ENCODE data around the gene SP5. TPM values are rescaled to one million over a fixed set of nuclear protein-coding genes. Genes with fewer than 3 reads are reported as not detected.

SP5 gene
- total and polyA plus RNA-seq, 2 of the 4 experiments (the other 2 are of a cell fraction) = not detected

DNA sequence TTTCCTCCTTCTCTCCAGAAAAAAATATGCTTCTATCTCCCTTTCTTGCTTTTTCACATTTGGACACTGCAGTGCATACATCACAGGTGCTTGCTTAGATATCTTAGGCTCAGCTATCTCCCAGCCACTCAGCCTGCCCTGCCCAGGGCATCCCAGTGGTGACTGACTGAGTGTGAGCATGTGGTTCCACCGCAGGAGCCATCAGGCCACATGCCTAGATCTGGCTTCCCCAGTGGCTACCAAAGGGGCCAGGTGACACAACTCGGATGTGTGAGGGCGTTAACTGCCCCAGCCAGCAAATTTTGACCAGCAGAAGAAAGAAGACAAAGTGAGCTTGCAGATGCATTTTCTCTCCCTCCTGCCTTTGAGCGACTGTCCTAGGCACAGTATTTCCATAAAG is 25.5 kb downstream of the SP5 start:
- H2AFZ ChIP-seq (replicated peaks; ENCODE audit: low read length, poor library complexity) = peak overlapping the region; percentile 46
- H3K9me3 ChIP-seq (ENCODE audit: control insufficient read depth, insufficient read depth, low read length) = no peaks in the 10 kb centered on the region
- H2BK120ac ChIP-seq (ENCODE audit: low read depth, low read length) = no peak overlapping the region
- H2AK9ac ChIP-seq (replicated peaks; ENCODE audit: low read depth, low read length, poor library complexity) = no peak overlapping the region
- no peak overlapping the region for H3K4me3 ChIP-seq (ENCODE audit: insufficient read depth, low read depth, low read length)
- H2BK15ac ChIP-seq (ENCODE audit: low read depth, low read length) = no peak overlapping the region
- in situ Hi-C loops (cut with MboI; ENCODE audit: low sequenced_read_pairs) = no loop called here
- H3K56ac ChIP-seq (ENCODE audit: extremely low read depth, insufficient read depth, low read length) = no peak overlapping the region
- H4K91ac ChIP-seq (ENCODE audit: insufficient read depth, low read depth, low read length) = no peak overlapping the region
- no peaks in the 10 kb centered on the region for H3K36me3 ChIP-seq (ENCODE audit: control insufficient read depth, insufficient read depth, low read length)
- DNase-seq = no peak
- no peaks in the 10 kb centered on the region for H3K27me3 ChIP-seq (ENCODE audit: control insufficient read depth, insufficient read depth, low read length)
- H3K79me1 ChIP-seq (ENCODE audit: low read depth in 1 of 2, low read length in 2 of 2) = no peaks in the 10 kb centered on the region
- H4K8ac ChIP-seq (ENCODE audit: low read depth in 2 of 2, low read length in 2 of 2) = no peak overlapping the region
- H3K4me2 ChIP-seq (ENCODE audit: low read depth, low read length) = no peak overlapping the region
- intact Hi-C loops (cut with micrococcal nuclease) = no loop called here
- H3K9ac ChIP-seq (ENCODE audit: low read depth, low read length) = no peak overlapping the region
- H3K27ac ChIP-seq (ENCODE audit: insufficient read depth, low read length) = no peak overlapping the region
- H2AK5ac ChIP-seq (ENCODE audit: low read depth, low read length) = no peak overlapping the region
- no peaks in the 10 kb centered on the region for H4K20me1 ChIP-seq (ENCODE audit: insufficient read depth, low read length)
- H3K23ac ChIP-seq (ENCODE audit: low read depth, low read length) = no peak overlapping the region
- ATAC-seq (ENCODE audit: low read depth) = no peak
- no peak overlapping the region for H3K4ac ChIP-seq (ENCODE audit: low read depth, low read length)
- TF ChIP-seq, protein P1, sequence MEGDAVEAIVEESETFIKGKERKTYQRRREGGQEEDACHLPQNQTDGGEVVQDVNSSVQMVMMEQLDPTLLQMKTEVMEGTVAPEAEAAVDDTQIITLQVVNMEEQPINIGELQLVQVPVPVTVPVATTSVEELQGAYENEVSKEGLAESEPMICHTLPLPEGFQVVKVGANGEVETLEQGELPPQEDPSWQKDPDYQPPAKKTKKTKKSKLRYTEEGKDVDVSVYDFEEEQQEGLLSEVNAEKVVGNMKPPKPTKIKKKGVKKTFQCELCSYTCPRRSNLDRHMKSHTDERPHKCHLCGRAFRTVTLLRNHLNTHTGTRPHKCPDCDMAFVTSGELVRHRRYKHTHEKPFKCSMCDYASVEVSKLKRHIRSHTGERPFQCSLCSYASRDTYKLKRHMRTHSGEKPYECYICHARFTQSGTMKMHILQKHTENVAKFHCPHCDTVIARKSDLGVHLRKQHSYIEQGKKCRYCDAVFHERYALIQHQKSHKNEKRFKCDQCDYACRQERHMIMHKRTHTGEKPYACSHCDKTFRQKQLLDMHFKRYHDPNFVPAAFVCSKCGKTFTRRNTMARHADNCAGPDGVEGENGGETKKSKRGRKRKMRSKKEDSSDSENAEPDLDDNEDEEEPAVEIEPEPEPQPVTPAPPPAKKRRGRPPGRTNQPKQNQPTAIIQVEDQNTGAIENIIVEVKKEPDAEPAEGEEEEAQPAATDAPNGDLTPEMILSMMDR (conservative IDR thresholded peaks at IDR 0.05; ENCODE audit: low read depth, low read length) = no peak
- TF ChIP-seq SMC3 (IDR thresholded peaks at IDR 0.05; ENCODE audit: low read depth, low read length) (no peak), CHD1 (IDR thresholded peaks at IDR 0.05; ENCODE audit: low read depth, low read length) (no peak), POLR2A (IDR thresholded peaks at IDR 0.05; ENCODE audit: low read depth, low read length) (no peak), BHLHE40 (IDR thresholded peaks at IDR 0.05; ENCODE audit: low read depth, low read length) (no peak), MAFK (IDR thresholded peaks at IDR 0.05; ENCODE audit: low read depth, low read length) (no peak), FOS (IDR thresholded peaks at IDR 0.05; ENCODE audit: low read depth, low read length) (no peak), NFE2L2 (IDR thresholded peaks at IDR 0.05; ENCODE audit: low read depth, low read length) (no peak), RAD21 (IDR thresholded peaks at IDR 0.05; ENCODE audit: low read length) (no peak), CEBPB (IDR thresholded peaks at IDR 0.05; ENCODE audit: low read depth, low read length) (no peak), RCOR1 (IDR thresholded peaks at IDR 0.05; ENCODE audit: insufficient replicate concordance, low read length) (no peak), MXI1 (IDR thresholded peaks at IDR 0.05; ENCODE audit: borderline replicate concordance, low read depth, low read length) (no peak), MAZ (IDR thresholded peaks at IDR 0.05; ENCODE audit: borderline replicate concordance, low read depth, low read length) (no peak)
- TF ChIP-seq, protein P2, sequence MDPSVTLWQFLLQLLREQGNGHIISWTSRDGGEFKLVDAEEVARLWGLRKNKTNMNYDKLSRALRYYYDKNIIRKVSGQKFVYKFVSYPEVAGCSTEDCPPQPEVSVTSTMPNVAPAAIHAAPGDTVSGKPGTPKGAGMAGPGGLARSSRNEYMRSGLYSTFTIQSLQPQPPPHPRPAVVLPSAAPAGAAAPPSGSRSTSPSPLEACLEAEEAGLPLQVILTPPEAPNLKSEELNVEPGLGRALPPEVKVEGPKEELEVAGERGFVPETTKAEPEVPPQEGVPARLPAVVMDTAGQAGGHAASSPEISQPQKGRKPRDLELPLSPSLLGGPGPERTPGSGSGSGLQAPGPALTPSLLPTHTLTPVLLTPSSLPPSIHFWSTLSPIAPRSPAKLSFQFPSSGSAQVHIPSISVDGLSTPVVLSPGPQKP (IDR thresholded peaks at IDR 0.05; ENCODE audit: borderline replicate concordance, low read depth, low read length) = no peak
- TF ChIP-seq, protein P3, sequence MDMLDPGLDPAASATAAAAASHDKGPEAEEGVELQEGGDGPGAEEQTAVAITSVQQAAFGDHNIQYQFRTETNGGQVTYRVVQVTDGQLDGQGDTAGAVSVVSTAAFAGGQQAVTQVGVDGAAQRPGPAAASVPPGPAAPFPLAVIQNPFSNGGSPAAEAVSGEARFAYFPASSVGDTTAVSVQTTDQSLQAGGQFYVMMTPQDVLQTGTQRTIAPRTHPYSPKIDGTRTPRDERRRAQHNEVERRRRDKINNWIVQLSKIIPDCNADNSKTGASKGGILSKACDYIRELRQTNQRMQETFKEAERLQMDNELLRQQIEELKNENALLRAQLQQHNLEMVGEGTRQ (IDR thresholded peaks at IDR 0.05; ENCODE audit: low read depth, low read length) = no peak
- no peak overlapping the region for H2BK5ac ChIP-seq (ENCODE audit: low read depth, low read length, poor library complexity, severe bottlenecking)
- H3K14ac ChIP-seq (replicated peaks; ENCODE audit: low read depth, low read length) = no peak overlapping the region
- dilution Hi-C loops (cut with HindIII; ENCODE audit: low sequenced_read_pairs, unreplicated experiment) = no loop called here
- no peak overlapping the region for H3K18ac ChIP-seq (ENCODE audit: low read depth, low read length)
- WGBS, 2 experiments (ENCODE audit: extremely low coverage in 2 of 2, insufficient read length in 1 of 2) = 83% methylated on average over 1 of the region's 4 CpGs; no CpG with 5 or more reads in 1 of the 2 experiments
- CTCF ChIA-PET = no interaction called here
- no peaks in the 10 kb centered on the region for H3K4me1 ChIP-seq (ENCODE audit: control insufficient read depth, insufficient read depth, low read length)
- H4K5ac ChIP-seq (ENCODE audit: low read depth, low read length) = no peak overlapping the region
- POLR2A ChIA-PET (ENCODE audit: unreplicated experiment) = no interaction called here
- no TSS peak for BruUV-seq (replicated peaks)
- H2BK20ac ChIP-seq (ENCODE audit: low read depth, low read length) = no peak overlapping the region
- no peaks in the 10 kb centered on the region for H3K9me1 ChIP-seq (ENCODE audit: insufficient read depth, low read length)
